Left colon (tissue), 2 donors: ENCODE data around the gene SPRR1B. TPM values are rescaled to one million over a fixed set of nuclear protein-coding genes. Genes with fewer than 3 reads are reported as not detected.
"Not testable (repeated sequence)": the region's sequence is repeated elsewhere in the genome, so short reads cannot be mapped to it uniquely, and the experiment has no call there.

Experiments used
- ATAC-seq: fragments of 200-7000 bp; cut with Tn5 transposase; one replicate; pipeline ENCODE4 v1.9.1; 2020; ENCODE audit warnings: mild to moderate bottlenecking, moderate library complexity
- DNase-seq, 2 donors: peaks; one replicate each; pipeline ENCODE4 v3.0.0-alpha.2; 2020
- intact Hi-C, 2 donors: fragments of 100-400 bp; cut with DNase I in 1 of 2; cut with micrococcal nuclease in 1 of 2; formaldehyde crosslinking; loops; one replicate each; pipeline versions ENCODE4 v1.11.2 to v1.14.0; 2022; cut with DNase I, micrococcal nuclease
- total RNA-seq, 2 donors: library from RNA; stranded (reverse); fragmentation: NEBNext Ultra II Directional; extraction: Animal tissue kit (Norgen Biotek cat#: 25700); gene quantifications; one replicate each; pipeline ENCODE4 v1.2.1, GENCODE V29; 2021
- donor health status: DM: no; HTN: no; CAD: no.
- donor health status: DM: yes; HTN: yes; CAD: no.

The SPRR1B gene
- total RNA-seq, 2 donors from 2014 or later, result not detected

DNA sequence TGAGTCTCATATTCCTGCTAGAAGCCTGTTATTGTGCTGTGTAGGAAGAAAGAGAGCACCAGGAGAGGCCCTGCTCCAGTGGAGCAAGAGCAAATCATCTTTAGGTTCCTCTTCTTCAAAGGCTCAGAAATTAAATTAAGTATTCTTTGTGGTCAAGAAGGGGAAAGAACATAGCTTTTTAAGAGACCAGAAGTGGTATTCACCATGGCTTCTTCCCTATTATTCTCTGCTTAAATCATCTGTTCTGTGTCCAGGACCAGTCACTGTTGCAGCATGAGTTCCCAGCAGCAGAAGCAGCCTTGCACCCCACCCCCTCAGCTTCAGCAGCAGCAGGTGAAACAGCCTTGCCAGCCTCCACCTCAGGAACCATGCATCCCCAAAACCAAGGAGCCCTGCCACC lies 1.1 kb downstream of the SPRR1B start:
- ATAC-seq, result no peak
- intact Hi-C loops, result no loop called here
- DNase-seq, result no peak

DNA sequence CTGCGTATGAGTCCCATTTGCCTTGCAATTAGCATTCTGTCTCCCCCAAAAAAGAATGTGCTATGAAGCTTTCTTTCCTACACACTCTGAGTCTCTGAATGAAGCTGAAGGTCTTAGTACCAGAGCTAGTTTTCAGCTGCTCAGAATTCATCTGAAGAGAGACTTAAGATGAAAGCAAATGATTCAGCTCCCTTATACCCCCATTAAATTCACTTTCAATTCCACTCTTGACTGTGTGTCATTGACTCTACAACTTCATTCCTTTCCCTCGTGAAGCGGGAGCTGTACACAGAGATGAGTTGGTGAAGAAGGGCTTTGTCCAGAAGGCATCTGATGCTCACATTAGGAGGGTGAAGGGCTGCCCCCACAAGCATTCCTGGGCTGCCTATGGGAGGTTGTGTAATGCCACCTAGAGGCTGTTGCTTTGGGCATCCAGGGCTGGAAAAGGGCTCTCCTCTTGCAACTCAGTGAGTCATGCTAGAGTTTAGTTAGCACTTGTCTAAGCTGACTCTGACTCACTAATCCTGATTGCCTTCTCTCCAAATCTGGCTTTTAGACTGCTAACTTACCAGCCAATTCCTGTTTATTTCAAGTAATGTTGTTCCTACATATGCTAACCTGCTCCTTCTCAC lies 1.8 kb downstream of the SPRR1B start:
- intact Hi-C loops, result no loop called here
- ATAC-seq (no peak), DNase-seq (no peak)

DNA sequence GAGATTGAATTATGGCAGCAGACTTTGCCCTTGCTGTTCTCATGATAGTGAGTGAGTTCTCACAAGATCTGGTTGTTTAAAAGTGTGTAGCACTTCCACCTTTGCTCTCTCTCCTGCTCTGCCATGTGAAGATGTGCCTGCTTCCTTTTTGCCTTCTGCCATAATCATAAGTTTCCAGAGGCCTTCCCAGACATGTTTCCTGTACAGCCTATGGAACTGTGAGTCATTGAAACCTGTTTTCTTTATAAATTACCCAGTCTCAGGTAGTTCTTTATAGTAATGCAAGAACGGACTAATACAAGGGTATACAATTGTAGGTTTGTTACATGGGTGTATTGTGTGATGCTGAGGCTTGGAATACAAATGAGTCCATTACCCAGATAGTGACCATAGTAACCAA lies 4.2 kb downstream of the SPRR1B start:
- no peak for ATAC-seq
- intact Hi-C loops, result no loop called here
- no peak for DNase-seq

DNA sequence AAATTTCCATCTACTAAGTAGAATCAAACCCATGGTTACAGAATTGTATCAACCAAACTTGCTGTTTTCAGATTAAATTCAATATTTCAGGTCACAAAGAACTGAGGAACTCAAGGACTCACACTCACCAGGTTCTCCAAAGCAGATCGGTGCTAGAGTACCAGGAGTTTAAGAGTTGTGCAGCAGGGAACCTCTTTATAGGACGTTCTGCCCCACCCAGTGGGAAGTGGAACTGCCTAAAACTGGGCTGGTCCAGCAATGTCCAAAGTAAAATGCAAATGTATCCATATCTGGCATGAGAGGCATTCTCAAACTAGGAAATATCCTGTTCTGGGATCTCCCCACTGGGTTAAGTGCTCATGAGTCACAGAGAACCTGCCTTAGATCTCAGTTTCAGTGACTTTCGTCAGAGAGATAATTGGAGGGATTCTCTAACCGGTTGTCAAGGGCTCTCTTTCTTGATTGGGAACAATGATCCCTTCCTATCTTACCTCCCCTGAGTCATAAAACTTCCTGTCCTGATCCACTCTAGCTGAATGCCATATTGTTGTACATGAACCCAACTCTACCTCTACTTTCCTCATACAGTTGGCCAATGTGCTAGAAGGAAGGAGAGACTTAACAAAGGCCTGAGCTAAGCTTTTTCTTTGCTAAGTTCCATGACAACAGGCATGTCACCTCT lies 10.1 kb downstream of the SPRR1B start, which contains the start of gene SPRR2D:
SPRR2D (minus strand) TSS at position 171 of the 682 bp plus-strand sequence. CDS start 774 bp downstream, outside the sequence.
- no peak for DNase-seq

DNA sequence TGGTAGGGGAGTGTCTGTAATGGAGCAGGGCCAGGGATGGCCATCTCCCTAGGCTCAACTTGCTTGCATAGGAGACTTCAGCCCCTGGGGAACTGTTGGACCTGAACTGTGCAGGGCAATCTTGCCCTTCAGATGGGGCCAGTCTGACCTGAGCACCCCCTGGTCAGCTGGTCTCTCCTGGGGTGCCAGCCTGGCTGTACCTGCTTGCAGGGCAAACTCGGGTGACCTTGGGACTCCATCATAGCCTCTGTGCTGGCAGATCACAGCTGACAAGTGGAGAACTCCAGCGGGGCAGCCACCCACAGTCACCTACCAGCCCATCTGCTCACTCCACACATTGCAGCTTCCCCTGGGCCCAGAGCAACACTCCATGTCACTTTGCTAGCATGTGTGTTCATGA lies 18.2 kb downstream of the SPRR1B start:
- DNase-seq, result no peak
- ATAC-seq, result no peak
- intact Hi-C loops, result no loop called here

More for the DNA sequence above, 10.1 kb downstream of the SPRR1B start, which contains the start of gene SPRR2D:
- no peak for ATAC-seq
- intact Hi-C loops, result no loop called here

DNA sequence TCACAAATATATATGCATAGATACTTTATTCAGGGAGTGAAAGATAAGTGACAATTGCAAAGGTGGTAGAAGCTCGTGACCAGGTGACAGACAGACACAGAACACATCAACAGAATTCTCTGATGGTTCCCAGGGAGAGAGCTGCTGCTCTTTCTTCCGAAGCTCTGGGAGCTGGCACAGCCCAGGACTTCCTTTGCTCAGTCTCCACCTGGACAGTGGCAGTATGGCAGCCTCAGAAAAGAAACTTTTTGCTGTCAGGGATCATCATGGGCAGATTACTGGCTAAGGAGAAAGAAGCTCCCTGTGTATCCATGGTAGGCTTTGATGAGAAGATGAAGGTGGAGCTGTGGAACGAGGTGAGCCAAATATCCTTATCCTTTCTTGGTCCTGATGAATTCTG lies 25.1 kb downstream of the SPRR1B start:
- intact Hi-C loops, DNase-seq, ATAC-seq: not testable (repeated sequence)

DNA sequence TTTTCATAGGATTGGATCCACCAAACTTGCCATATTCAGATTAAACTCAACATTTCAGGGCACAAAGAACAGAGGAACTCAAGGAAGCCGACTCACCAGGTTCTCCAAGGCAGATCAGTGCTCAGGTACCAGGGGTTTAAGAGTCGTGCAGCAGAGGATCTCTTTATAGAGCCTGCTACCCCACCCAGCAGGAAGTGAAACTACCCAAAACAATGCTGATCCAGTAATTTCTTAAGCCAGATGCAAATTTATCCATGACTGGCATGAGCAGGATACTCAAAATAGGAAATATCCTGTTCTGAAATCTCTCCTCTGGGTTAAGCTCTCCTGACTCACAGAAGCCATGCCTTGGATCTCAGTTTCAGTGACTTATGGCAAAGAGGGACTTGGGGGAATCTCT lies 26.4 kb downstream of the SPRR1B start, which contains the start of gene SPRR2A:
SPRR2A (minus strand) TSS at position 138 of the 400 bp plus-strand sequence. CDS start 777 bp downstream, outside the sequence.
- intact Hi-C loops, result no loop called here
- ATAC-seq, result no peak
- no peak for DNase-seq

DNA sequence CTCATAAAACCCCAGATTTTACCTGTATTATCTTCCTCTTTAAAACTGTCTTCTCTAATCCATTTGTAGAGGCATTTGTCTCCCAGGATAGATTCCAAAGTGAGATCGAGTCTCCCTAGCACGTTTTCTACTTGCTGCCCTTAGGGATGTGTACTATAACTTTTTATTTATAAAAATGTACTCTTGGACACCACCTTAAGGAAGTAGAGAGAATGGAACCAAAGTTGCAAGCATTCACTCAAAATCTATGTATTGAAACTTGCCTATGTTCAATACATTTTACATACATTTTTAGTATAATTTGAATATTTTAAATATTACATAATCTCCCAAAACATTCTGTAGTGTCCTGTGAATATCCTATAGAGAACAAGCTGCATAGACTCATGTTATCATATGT lies 27.2 kb downstream of the SPRR1B start:
- DNase-seq (no peak), ATAC-seq (no peak)
- intact Hi-C loops, result no loop called here

DNA sequence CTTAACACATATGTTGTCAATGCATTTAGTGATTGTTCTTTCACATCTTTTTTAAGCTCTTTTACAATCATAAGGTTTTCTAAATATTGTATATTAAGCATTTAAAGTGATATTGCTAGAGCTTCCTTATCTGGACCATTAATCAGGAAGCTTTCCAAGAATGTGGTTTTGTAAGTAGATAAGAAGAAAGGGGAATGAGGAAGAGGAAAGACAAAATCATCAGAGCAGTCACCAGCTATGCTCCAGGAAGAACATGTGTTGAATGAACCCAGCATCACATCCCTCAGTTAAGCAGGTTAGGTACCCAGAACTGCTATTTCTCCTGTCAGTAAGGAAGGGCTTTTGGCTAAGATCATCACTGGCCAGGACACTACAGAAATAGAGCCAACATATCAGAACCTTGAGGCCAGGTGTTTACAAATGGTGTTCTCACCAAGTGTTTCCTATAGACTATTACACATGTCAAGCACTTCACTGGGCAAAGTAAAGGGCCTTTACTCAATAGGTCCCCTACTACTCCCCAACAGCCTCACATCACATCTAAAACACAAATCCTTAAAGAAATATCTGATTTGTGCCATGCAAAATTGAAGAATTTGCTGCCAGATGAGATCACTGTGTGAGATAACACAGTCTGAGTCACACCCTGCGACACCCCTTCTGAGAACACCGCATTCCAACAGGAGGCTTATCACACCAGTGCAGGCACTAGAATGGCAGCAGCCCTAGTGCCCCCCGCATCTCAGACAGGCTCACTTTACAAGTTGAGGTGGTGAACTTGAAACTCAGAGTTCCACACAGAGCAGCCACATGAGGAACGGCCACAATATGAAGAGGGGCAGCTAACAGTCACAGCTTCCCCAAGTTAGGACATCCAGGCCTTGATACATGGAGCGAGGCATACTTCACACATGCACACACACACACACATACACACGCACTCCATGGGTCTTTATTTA lies 28.1 kb downstream of the SPRR1B start:
- intact Hi-C loops, result no loop called here
- no peak for DNase-seq
- ATAC-seq, result no peak

DNA sequence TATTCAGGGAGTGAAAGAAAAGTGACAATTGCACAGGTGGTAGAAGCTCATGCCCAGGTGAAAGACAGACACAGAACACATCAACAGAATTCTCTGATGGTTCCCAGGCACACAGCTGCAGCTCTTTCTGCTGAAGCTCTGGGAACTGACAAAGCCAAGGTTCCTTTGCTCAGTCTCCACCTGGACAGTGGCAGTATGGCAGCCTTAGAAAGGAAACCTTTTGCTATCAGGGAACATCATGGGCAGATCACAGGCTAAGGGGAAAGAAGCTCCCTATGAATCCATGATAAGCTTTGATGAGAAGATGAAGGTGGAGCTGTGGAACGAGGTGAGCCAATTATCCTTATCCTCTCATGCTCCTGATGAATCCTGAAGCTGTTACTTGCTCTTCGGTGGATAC lies 39.2 kb downstream of the SPRR1B start:
- intact Hi-C loops, result no loop called here

DNA sequence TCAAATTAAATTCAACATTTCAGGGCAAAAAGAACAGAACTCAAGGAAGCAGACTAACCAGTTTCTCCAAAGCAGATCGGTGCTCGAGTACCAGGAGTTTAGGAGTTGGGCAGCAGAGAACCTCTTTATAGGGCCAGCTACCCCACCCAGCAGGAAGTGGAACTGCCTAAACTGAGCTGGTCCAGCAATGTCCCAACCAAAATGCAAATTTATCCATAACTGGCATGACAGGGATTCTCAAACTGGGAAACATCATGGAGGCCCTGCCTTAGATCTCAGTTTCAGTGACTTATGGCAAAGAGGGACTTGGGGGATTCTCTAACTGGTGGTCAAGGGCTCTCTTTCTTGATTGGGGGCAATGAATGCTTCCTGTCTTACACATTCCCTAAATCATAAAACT lies 40.5 kb downstream of the SPRR1B start, which contains the start of gene SPRR2B:
SPRR2B (minus strand) TSS at position 101 of the 400 bp plus-strand sequence. CDS start 772 bp downstream, outside the sequence.
- no peak for DNase-seq
- no peak for ATAC-seq
- intact Hi-C loops, result no loop called here

More for the DNA sequence above, 39.2 kb downstream of the SPRR1B start:
- ATAC-seq (no peak), DNase-seq (no peak)

DNA sequence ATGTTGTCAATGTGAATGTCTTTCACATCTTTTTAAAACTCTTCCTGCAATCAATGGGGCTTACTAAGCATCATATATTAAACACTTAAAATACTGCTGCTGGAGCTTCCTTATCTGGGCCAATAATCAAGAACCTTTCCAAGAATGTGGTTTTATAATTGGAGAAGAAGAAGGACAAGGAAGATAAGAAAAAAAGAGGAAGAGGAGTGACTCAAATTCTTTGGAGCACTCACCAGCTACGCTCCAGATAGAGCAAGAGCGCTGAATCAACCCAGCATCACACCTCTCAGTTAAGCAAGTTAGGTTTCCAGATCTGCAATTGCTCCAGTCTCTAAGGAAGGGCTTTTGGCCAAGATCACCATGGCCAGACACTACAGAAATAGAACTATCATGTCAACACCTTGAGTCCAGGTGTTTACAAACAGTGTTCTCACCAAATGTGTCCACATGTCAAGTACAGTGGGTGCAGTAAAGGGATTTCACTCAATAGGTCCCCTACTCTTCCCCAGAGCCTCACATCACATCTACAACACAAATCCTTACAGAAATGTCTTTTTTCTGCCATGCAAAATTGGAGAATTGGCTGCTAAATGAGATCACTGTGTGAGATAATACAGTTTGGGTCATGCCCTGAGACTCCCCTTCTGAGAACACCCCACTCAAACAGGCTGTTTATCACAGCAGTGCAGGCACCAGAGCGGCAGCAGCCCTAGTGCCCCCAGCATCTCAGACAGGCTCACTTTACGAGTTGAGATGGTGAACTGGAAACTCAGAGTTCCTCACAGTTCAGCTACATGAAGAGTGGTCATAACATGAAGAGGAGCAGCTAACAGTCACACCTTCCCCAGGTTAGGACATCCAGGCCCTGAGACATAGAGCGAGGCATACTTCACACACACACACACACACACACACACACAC lies 42.1 kb downstream of the SPRR1B start:
- no peak for ATAC-seq
- intact Hi-C loops, result no loop called here
- DNase-seq, result no peak

DNA sequence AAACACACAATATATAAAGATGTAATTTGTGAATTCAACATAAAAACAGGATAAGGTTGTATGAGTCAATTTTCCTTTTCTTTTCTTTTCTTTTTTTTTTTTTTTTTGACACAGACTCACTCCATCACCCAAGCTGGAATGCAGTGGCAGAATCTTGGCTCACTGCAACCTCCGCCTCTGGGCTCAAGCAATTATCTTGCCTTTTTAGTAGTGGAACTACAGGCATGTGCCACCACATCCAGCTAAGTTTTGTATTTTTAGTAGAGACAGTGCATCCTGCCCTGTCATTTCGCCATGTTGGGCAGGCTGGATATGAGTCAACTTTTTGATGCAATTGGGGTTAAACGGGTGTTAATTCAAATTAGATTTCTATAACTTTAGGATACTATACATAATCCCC lies 50.7 kb downstream of the SPRR1B start:
- intact Hi-C loops, result no loop called here
- no peak for ATAC-seq
- DNase-seq, result no peak

Other genes with a start within 250 kb of the SPRR1B start
- not detected for gene LCE1E, start 244.9 kb upstream of the SPRR1B start, total RNA-seq
- gene LCE1D, start 234.5 kb upstream of the SPRR1B start, total RNA-seq, result not detected
- gene LCE1C, start 224.6 kb upstream of the SPRR1B start, total RNA-seq, result not detected
- gene LCE1B, start 219.2 kb upstream of the SPRR1B start, total RNA-seq, result not detected
- gene LCE1A, start 203.7 kb upstream of the SPRR1B start, total RNA-seq, result not detected
- not detected for gene LCE6A, start 188.3 kb upstream of the SPRR1B start, total RNA-seq
- not detected for gene LCE7A, start 171.2 kb upstream of the SPRR1B start, total RNA-seq
- not detected for gene SMCP, start 152.9 kb upstream of the SPRR1B start, total RNA-seq
- gene IVL, start 122.7 kb upstream of the SPRR1B start, total RNA-seq, result not detected
- gene SPRR5, start 84.0 kb upstream of the SPRR1B start, total RNA-seq, result not detected
- gene SPRR4, start 60.6 kb upstream of the SPRR1B start, total RNA-seq, result not detected
- gene SPRR1A, start 47.1 kb upstream of the SPRR1B start, total RNA-seq, result not detected
- not detected for gene SPRR3, start 29.5 kb upstream of the SPRR1B start, total RNA-seq
- gene SPRR2D, start 9.9 kb downstream of the SPRR1B start, total RNA-seq, result not detected
- gene SPRR2A, start 26.3 kb downstream of the SPRR1B start, total RNA-seq, result not detected
- gene SPRR2B, start 40.4 kb downstream of the SPRR1B start, total RNA-seq, result not detected
- not detected for gene SPRR2E, start 63.3 kb downstream of the SPRR1B start, total RNA-seq
- not detected for gene SPRR2F, start 82.3 kb downstream of the SPRR1B start, total RNA-seq
- not detected for gene SPRR2G, start 119.7 kb downstream of the SPRR1B start, total RNA-seq
- not detected for gene LELP1, start 172.2 kb downstream of the SPRR1B start, total RNA-seq
- not detected for gene PRR9, start 186.4 kb downstream of the SPRR1B start, total RNA-seq
- gene LORICRIN, start 228.5 kb downstream of the SPRR1B start, total RNA-seq, result not detected